ENCODE data around the gene TMTC2.

Gene TMTC2

GRCh38 chr12:82807132-82807737, 120.5 kb downstream of the TMTC2 start:
- H3K9me3 ChIP-seq (ENCODE audit: low read depth, low read length): no peaks in the 10 kb centered on the region
- no peak for DNase-seq (ENCODE audit: low read depth, low spot score)
- H3K27ac ChIP-seq: no peak overlapping the region
- H3K9ac ChIP-seq (ENCODE audit: insufficient read length): no peak overlapping the region
- no peaks in the 10 kb centered on the region for H3K36me3 ChIP-seq (ENCODE audit: insufficient read depth, low read length)
- no peak overlapping the region for H3K4me3 ChIP-seq
- TF ChIP-seq FOXP2 (optimal IDR thresholded peaks at IDR 0.05; ENCODE audit: control extremely low read depth, extremely low read length, insufficient read depth): no peak
- TF ChIP-seq EZH2 (IDR thresholded peaks at IDR 0.05): no peak
- TF ChIP-seq POLR2AphosphoS5 (IDR thresholded peaks at IDR 0.05; ENCODE audit: borderline replicate concordance, low read depth, low read length): no peak

- H3K9ac ChIP-seq (ENCODE audit: insufficient read length): no peak overlapping the region
- DNase-seq (ENCODE audit: low read depth, low spot score): no peak
- no peaks in the 10 kb centered on the region for H3K36me3 ChIP-seq (ENCODE audit: insufficient read depth, low read length)
- H3K9me3 ChIP-seq (ENCODE audit: low read depth, low read length): no peaks in the 10 kb centered on the region
- H3K27ac ChIP-seq: no peak overlapping the region
- no peak overlapping the region for H3K4me3 ChIP-seq
- TF ChIP-seq FOXP2 (optimal IDR thresholded peaks at IDR 0.05; ENCODE audit: control extremely low read depth, extremely low read length, insufficient read depth) (no peak), POLR2AphosphoS5 (IDR thresholded peaks at IDR 0.05; ENCODE audit: borderline replicate concordance, low read depth, low read length) (no peak), EZH2 (IDR thresholded peaks at IDR 0.05) (no peak)
Measured at GRCh38 chr12:82810568-82810967, 123.9 kb downstream of the TMTC2 start.

DNA sequence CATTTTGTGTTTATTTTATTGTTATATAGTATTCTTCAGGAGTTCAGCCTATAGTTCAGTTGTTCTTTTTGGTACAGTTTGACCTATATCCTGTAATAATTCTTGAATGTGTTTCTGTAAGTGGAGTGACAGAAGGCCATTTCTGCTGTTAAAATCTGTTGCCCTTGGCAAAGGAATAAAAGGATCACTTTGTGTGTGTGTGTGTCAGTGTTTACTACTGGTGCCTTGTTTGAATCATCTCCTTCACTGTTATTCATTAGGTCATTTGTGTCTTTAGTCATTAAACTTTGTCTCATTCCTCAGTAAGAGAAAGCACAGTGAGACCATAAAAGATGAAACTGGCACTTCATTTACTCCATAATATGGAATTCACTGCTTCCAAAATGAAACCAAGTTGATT, 130.7 kb downstream of the TMTC2 start:
- no peak overlapping the region for H3K4me3 ChIP-seq
- H3K9me3 ChIP-seq (ENCODE audit: low read depth, low read length): no peaks in the 10 kb centered on the region
- H3K27ac ChIP-seq: no peak overlapping the region
- no peak overlapping the region for H3K9ac ChIP-seq (ENCODE audit: insufficient read length)
- no peaks in the 10 kb centered on the region for H3K36me3 ChIP-seq (ENCODE audit: insufficient read depth, low read length)
- DNase-seq (ENCODE audit: low read depth, low spot score): no peak
- TF ChIP-seq EZH2 (IDR thresholded peaks at IDR 0.05) (no peak), POLR2AphosphoS5 (IDR thresholded peaks at IDR 0.05; ENCODE audit: borderline replicate concordance, low read depth, low read length) (no peak), FOXP2 (optimal IDR thresholded peaks at IDR 0.05; ENCODE audit: control extremely low read depth, extremely low read length, insufficient read depth) (no peak)

GRCh38 chr12:82818271-82819035, 131.7 kb downstream of the TMTC2 start:
- H3K9ac ChIP-seq (ENCODE audit: insufficient read length): no peak overlapping the region
- no peak overlapping the region for H3K4me3 ChIP-seq
- H3K9me3 ChIP-seq (ENCODE audit: low read depth, low read length): no peaks in the 10 kb centered on the region
- DNase-seq (ENCODE audit: low read depth, low spot score): no peak
- TF ChIP-seq FOXP2 (optimal IDR thresholded peaks at IDR 0.05; ENCODE audit: control extremely low read depth, extremely low read length, insufficient read depth): no peak
- no peak for TF ChIP-seq POLR2AphosphoS5 (IDR thresholded peaks at IDR 0.05; ENCODE audit: borderline replicate concordance, low read depth, low read length)
- no peak for TF ChIP-seq EZH2 (IDR thresholded peaks at IDR 0.05)
- H3K27ac ChIP-seq: no peak overlapping the region
- no peaks in the 10 kb centered on the region for H3K36me3 ChIP-seq (ENCODE audit: insufficient read depth, low read length)

GRCh38 chr12:82826505-82826904, 139.8 kb downstream of the TMTC2 start:
- no peak for TF ChIP-seq EZH2 (IDR thresholded peaks at IDR 0.05)
- no peak for TF ChIP-seq POLR2AphosphoS5 (IDR thresholded peaks at IDR 0.05; ENCODE audit: borderline replicate concordance, low read depth, low read length)
- no peak for TF ChIP-seq FOXP2 (optimal IDR thresholded peaks at IDR 0.05; ENCODE audit: control extremely low read depth, extremely low read length, insufficient read depth)
- Histone ChIP-seq H3K9ac (ENCODE audit: insufficient read length) (no peak overlapping the region), H3K36me3 (ENCODE audit: insufficient read depth, low read length) (no peaks in the 10 kb centered on the region), H3K4me3 (no peak overlapping the region), H3K27ac (no peak overlapping the region), H3K9me3 (ENCODE audit: low read depth, low read length) (no peaks in the 10 kb centered on the region)
- no peak for DNase-seq (ENCODE audit: low read depth, low spot score)

DNA sequence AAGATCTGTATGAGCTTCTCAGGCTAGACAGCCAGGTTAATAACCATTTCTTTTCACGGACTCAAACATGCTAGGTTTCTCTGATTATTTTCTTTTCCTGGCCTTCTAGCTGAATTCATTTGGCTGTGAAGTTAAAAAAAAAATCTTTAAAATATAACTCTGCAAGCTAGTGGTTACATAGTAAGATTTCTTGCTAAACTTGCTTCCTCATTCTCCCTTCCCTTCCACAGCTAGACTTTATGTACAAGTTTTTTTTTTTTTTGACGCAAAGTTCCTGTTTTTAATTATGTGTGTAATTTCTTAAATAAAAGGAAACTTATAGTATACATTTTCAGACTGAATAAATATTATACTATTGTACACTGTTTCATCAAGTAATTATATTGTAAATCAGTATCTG, 145.4 kb downstream of the TMTC2 start:
- Histone ChIP-seq H3K27ac (no peak overlapping the region), H3K4me3 (no peak overlapping the region), H3K9me3 (ENCODE audit: low read depth, low read length) (no peaks in the 10 kb centered on the region), H3K9ac (ENCODE audit: insufficient read length) (no peak overlapping the region), H3K36me3 (ENCODE audit: insufficient read depth, low read length) (no peaks in the 10 kb centered on the region)
- TF ChIP-seq POLR2AphosphoS5 (IDR thresholded peaks at IDR 0.05; ENCODE audit: borderline replicate concordance, low read depth, low read length): no peak
- no peak for TF ChIP-seq FOXP2 (optimal IDR thresholded peaks at IDR 0.05; ENCODE audit: control extremely low read depth, extremely low read length, insufficient read depth)
- TF ChIP-seq EZH2 (IDR thresholded peaks at IDR 0.05): no peak
- no peak for DNase-seq (ENCODE audit: low read depth, low spot score)

DNA sequence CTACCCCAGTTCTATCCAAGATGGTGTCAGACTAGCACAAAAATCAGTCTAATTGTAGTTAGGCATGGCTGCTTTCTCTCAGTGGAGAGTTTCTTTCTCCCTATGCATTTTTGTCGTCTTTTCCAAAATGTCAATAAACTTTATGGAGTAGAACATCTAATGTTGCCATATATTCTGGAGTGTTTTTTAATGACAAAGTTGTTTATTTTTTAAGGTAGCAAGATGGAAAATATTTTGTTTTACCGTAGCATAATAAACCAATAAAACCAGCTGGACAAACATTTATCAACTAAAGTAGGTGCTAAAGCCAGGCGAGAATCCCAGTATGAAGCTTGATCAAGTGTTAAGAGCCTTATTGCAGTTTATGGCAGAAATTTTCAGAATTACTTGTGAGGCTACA, 146.3 kb downstream of the TMTC2 start:
- Histone ChIP-seq H3K27ac (no peak overlapping the region), H3K9me3 (ENCODE audit: low read depth, low read length) (no peaks in the 10 kb centered on the region), H3K9ac (ENCODE audit: insufficient read length) (no peak overlapping the region), H3K4me3 (no peak overlapping the region), H3K36me3 (ENCODE audit: insufficient read depth, low read length) (no peaks in the 10 kb centered on the region)
- no peak for DNase-seq (ENCODE audit: low read depth, low spot score)
- TF ChIP-seq EZH2 (IDR thresholded peaks at IDR 0.05) (no peak), FOXP2 (optimal IDR thresholded peaks at IDR 0.05; ENCODE audit: control extremely low read depth, extremely low read length, insufficient read depth) (no peak), POLR2AphosphoS5 (IDR thresholded peaks at IDR 0.05; ENCODE audit: borderline replicate concordance, low read depth, low read length) (no peak)

DNA sequence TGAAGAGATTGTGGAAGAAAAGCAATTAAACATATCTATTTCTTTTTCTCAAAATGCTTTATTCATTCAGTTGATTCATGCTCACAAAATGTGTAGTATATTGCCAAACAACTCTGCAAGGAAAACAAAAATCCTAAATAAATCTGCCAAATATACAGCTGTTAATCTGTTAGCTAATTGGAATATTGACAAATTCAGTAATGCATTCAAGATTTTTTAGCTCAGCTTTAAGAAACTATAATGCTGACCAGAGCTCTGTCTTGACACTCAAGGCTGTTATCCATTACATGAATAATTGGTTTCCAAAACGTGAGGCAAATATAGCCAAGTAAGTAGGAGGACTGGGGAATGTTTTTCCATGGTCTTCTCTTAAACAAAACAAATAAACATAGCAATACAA, 146.8 kb downstream of the TMTC2 start:
- no peak overlapping the region for H3K4me3 ChIP-seq
- H3K9ac ChIP-seq (ENCODE audit: insufficient read length): no peak overlapping the region
- DNase-seq (ENCODE audit: low read depth, low spot score): no peak
- no peak for TF ChIP-seq POLR2AphosphoS5 (IDR thresholded peaks at IDR 0.05; ENCODE audit: borderline replicate concordance, low read depth, low read length)
- TF ChIP-seq FOXP2 (optimal IDR thresholded peaks at IDR 0.05; ENCODE audit: control extremely low read depth, extremely low read length, insufficient read depth): no peak
- no peak for TF ChIP-seq EZH2 (IDR thresholded peaks at IDR 0.05)
- no peaks in the 10 kb centered on the region for H3K9me3 ChIP-seq (ENCODE audit: low read depth, low read length)
- H3K27ac ChIP-seq: no peak overlapping the region
- H3K36me3 ChIP-seq (ENCODE audit: insufficient read depth, low read length): no peaks in the 10 kb centered on the region

Measured in SK-N-MC (cell line).